ENCODE data around the gene TRAF3. TPM values are rescaled to one million over a fixed set of nuclear protein-coding genes. Genes with fewer than 3 reads are reported as not detected.
"Not testable (repeated sequence)": the region's sequence is repeated elsewhere in the genome, so short reads cannot be mapped to it uniquely, and the experiment has no call there.

Gene TRAF3
- total and polyA plus RNA-seq, 2 donors: 8.8 to 12.4 TPM

DNA sequence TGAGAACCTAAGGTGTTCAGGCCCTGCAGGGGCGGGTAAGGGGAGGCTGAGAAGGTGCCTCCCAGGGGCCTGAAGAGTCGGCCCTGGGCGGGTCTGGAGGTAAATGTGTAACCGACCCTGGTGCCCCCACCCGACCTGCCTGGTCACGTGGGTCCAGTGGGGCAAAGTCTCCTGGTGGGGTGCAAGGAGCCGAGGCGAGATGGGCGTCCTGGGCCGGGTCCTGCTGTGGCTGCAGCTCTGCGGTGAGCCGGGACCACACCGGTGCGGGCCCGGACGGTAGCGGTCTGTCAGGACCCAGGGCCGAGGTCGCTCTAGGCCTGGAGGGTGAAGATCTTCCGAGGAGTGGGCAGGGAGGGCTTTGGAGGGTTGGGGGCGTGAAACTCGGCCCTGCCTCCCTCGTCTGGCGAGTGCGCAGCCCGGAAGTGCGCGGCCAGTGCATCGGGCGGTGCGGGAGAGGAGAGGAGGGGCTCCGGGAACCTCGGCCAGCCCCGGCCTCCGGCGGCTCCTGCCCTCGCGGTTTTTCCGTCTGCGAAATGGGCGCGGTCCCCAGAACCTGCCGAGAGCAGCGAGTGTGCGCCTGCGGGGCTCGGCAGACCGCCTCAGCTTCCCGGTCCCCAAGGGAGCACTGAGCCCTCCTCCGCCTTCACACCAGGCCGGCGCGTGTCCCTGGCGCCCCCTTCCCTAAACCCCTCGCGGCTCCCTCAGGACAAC is 145.4 kb downstream of the TRAF3 start, which contains the start of gene AMN:
Gene AMN (plus strand): TSS at position 174 of the 711 bp plus-strand sequence. CDS start 26 bp downstream, at position 200.
- Histone ChIP-seq H3K4me3 (ENCODE audit: low read depth, low read length) (no peak within 1 kb of the TSS), H3K4me1 (ENCODE audit: insufficient read depth) (no peaks in the 10 kb centered on the region), H3K27ac (ENCODE audit: low read depth) (no peak within 1 kb of the TSS), H3K36me3 (ENCODE audit: insufficient read depth) (no peaks in the 10 kb centered on the region)
- 10% methylated on average over 56 of the region's 56 CpGs for WGBS
- no peak for DNase-seq (ENCODE audit: extremely low spot score)

DNA sequence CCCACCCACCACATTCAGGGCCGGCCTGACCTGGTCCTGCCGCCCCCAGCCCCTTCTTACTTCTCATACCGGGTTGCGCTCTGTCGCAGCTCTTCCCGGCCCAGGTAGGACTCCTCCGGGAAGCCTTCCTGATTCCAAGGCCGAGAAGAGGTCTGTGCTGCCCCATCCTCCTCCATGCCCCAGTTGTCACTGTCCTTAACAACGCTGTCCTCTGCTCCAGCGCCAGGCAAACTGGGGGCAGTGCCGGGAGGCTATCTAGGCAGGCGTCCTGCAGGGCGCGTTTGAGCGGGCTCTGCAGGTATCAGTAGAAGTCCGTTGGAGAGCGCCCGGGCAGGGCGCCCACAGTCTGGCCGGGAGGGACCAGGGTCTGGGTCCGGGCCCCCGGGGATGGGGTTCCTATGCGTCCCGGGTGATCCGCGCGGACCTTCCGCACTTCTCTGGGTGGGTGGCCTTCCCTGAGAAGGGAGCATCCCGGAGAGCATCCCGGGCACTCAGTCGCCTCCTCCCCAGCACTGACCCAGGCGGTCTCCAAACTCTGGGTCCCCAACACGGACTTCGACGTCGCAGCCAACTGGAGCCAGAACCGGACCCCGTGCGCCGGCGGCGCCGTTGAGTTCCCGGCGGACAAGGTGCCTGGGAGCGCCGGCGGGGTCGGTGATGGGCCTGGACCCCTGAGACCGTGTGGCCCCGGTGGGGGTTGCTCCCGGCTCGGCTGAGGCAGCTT is 146.1 kb downstream of the TRAF3 start:
- no peak for DNase-seq (ENCODE audit: extremely low spot score)
- Histone ChIP-seq H3K4me3 (ENCODE audit: low read depth, low read length) (no peak overlapping the region), H3K36me3 (ENCODE audit: insufficient read depth) (no peaks in the 10 kb centered on the region), H3K4me1 (ENCODE audit: insufficient read depth) (no peaks in the 10 kb centered on the region), H3K27ac (ENCODE audit: low read depth) (no peak overlapping the region)
- 6% methylated on average over 53 of the region's 53 CpGs for WGBS

DNA sequence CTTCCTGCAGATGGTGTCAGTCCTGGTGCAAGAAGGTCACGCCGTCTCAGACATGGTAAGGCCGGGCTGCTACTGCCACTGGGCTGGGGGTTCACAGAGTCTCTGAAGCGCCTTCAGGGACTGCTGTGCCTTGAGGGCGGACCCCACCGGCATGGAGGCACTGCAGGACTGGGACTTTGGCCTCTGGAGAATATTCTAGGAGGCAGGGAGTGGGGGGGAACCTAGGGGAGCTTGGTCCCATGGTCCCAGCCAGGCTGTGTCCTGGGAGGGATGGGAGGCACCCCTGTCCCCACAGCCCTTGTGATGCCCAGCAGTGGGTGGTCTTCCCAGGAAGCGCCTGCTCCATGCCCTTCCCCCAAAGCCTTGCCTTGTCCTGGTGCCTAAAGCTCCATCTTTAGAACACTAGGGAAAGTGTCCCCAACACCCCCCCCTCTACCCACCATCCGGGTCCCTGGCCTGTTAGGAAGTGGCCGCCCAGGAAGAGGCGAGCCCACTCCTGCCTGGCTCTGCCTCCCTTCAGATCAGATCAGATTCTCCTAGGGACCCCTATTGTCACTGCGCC is 146.8 kb downstream of the TRAF3 start:
- H3K4me3 ChIP-seq (ENCODE audit: low read depth, low read length): no peak overlapping the region
- WGBS: 43% methylated on average over 11 of the region's 11 CpGs
- H3K27ac ChIP-seq (ENCODE audit: low read depth): no peak overlapping the region
- H3K36me3 ChIP-seq (ENCODE audit: insufficient read depth): no peaks in the 10 kb centered on the region
- no peaks in the 10 kb centered on the region for H3K4me1 ChIP-seq (ENCODE audit: insufficient read depth)
- no peak for DNase-seq (ENCODE audit: extremely low spot score)

DNA sequence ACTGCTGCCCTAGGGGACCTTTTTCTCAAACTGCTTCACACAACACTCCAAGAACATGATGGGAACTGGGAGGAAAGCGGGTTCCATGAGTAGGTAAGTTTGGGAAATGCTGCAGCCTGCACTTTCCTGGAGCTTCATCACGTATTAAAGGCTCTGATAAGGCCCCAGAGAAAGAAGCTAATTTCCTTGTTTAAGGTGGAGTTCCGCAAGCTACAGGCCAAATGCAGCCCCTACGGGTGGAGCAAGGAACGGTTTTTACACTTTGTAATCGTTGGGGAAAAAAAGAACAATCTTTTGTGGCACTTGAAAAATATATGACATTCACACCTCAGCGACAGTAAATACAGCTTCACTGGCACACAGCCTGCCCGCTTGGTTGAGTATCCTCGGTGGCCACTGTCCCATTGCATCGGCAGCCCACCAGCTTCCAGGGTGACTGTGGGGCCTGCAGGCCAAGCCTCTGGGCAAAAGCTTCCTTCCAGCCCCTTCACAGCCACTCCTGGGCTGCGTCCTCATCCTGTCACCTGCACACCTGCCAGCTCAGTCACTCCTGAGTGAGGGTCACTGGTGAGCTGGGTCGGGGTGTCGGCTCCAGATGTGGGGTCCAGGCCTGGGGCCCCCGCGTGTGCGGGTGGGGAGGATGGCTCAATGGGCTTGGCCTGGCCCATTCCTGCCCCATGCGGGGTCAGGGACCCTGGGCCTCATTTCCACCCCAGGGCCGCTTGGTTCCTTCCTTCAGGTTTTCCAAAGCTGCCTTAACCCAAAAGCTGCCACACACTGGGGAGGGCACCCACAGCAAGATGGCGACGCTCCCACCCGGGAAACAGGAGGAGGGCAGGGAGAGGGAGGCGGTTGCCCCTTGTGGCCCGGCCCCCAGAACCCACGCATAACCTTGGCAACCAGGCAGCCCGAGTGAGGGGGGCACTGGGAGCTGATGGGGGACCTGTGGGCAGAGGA is 147.7 kb downstream of the TRAF3 start:
- Histone ChIP-seq H3K27ac (ENCODE audit: low read depth) (no peak overlapping the region), H3K36me3 (ENCODE audit: insufficient read depth) (no peaks in the 10 kb centered on the region), H3K4me1 (ENCODE audit: insufficient read depth) (peaks cover 2% of the 10 kb centered on the region), H3K4me3 (ENCODE audit: low read depth, low read length) (no peak overlapping the region)
- WGBS: 85% methylated on average over 25 of the region's 25 CpGs
- no peak for DNase-seq (ENCODE audit: extremely low spot score)

DNA sequence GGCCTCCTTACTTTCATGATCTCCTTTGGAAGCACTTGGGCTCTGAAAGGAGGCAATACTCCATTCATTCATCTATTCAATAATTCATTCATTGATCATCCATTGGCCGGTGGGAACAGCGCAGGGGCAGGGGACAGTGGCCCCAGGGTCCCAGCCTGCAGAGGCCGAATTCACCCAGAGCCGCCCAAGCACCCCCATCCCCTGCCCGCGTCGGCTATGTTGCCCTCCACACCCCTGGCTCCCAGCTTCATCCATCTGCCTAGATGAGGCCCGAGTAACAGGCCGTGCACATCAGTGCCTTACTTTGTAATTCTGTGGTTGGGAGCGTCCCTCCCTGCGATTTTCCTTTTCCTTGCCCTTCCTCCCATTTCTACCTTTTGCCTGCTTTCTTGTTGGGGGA is 148.4 kb downstream of the TRAF3 start:
- no peak overlapping the region for H3K27ac ChIP-seq (ENCODE audit: low read depth)
- no peaks in the 10 kb centered on the region for H3K36me3 ChIP-seq (ENCODE audit: insufficient read depth)
- no peak overlapping the region for H3K4me3 ChIP-seq (ENCODE audit: low read depth, low read length)
- 74% methylated on average over 11 of the region's 11 CpGs for WGBS
- peaks cover 2% of the 10 kb centered on the region for H3K4me1 ChIP-seq (ENCODE audit: insufficient read depth)
- DNase-seq (ENCODE audit: extremely low spot score): no peak

DNA sequence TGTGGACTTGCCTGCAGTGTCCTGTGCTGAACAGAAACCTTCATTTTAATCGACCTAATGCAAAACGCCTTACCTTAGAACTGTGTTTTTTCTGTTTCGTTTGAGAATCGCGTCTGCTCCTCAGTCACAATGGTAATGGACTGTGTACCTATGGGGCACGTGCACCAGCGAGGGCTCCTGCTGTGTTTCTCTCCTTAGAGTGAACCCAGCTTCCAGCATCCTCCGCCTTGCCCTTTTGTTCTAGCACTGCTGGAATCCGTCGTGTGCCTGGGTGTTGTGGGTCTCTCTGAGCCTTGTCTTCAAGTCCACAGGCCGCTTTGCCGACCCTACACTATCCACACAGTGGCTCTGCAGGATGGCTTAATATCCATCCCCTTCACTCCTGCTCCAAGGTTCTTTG is 148.9 kb downstream of the TRAF3 start:
- Histone ChIP-seq H3K4me1 (ENCODE audit: insufficient read depth) (peaks cover 2% of the 10 kb centered on the region), H3K36me3 (ENCODE audit: insufficient read depth) (no peaks in the 10 kb centered on the region), H3K4me3 (ENCODE audit: low read depth, low read length) (no peak overlapping the region), H3K27ac (ENCODE audit: low read depth) (no peak overlapping the region)
- 62% methylated on average over 12 of the region's 12 CpGs for WGBS
- no peak for DNase-seq (ENCODE audit: extremely low spot score)

DNA sequence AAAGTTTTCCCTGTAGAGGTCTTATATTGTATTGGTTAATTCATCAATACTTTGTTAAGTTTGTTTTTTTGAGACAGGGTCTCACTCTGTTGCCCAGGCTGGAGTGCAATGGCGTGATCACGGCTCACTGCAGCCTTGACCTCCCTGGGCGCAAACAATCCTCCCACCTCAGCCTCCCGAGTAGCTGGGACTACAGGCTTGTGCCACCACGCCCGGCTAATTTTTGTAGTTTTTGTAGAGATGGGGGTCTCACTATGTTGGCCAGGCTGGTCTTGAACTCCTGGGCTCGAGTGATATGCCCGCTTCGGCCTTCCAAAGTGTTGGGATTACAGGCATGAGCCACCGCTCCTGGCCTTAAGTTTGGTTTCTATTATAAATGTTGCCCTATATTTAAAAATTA is 149.6 kb downstream of the TRAF3 start:
- not testable (repeated sequence) for H3K4me1 ChIP-seq (ENCODE audit: insufficient read depth); H3K36me3 ChIP-seq (ENCODE audit: insufficient read depth); DNase-seq (ENCODE audit: extremely low spot score); H3K4me3 ChIP-seq (ENCODE audit: low read depth, low read length); H3K27ac ChIP-seq (ENCODE audit: low read depth)
- 95% methylated on average over 10 of the region's 10 CpGs for WGBS

DNA sequence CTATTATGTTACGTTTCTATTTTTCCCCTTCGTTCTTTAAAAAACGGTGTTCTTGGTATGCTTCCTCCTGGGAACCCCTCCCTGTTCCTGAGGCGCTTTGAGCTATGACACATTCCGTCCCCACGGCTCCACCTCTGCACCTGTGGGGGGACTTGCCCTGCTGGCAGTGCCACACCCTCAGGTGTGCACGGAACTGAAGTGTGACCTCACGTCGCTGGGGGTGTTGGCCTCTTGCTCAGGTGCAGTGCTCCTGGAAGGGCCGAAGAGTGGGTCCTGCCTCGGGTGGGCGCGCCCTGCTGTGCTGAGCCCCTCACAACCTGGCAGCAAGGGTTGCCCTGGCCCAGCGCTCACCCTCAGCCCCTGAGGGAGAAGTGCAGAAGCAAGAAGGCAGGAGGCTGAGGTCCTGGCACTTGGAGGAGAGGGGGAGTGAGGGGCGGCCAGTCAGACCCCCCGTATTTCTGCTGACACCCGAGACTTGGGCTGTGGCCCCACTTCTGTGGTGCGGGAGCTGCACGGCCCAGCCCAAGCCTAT is 150.2 kb downstream of the TRAF3 start:
- H3K4me1 ChIP-seq (ENCODE audit: insufficient read depth): peaks cover 2% of the 10 kb centered on the region
- H3K4me3 ChIP-seq (ENCODE audit: low read depth, low read length): no peak overlapping the region
- H3K27ac ChIP-seq (ENCODE audit: low read depth): no peak overlapping the region
- DNase-seq (ENCODE audit: extremely low spot score): no peak
- WGBS: 70% methylated on average over 19 of the region's 19 CpGs
- no peaks in the 10 kb centered on the region for H3K36me3 ChIP-seq (ENCODE audit: insufficient read depth)

DNA sequence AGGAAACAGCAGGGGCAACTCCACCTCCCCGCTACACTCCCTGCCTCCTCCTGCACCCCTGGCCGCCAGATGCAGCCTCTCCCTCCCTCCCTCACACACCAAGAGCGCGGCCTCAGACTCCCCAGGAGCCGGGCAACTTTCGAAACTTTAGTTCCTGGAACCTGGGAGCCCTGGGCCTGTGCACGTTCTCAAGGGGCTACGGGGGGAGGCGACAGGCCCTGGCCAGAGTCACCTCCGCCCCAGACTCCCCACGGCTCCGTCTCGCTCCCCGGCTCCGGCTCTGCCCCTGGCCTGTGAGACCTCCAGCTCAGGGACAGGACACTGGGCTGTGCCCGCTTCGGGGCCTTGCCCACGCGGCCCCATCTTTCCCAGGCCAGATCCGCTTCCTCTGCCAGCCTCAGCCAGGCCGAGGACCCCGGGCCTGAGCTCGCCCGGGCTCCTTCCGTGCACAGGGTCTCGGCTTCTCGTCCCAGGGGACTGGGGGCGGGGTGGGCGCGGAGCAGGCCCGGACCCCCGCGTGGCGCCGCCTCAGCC is 150.7 kb downstream of the TRAF3 start:
- WGBS: 23% methylated on average over 35 of the region's 35 CpGs
- Histone ChIP-seq H3K4me1 (ENCODE audit: insufficient read depth) (peaks cover 2% of the 10 kb centered on the region), H3K27ac (ENCODE audit: low read depth) (no peak overlapping the region), H3K4me3 (ENCODE audit: low read depth, low read length) (peak overlapping the region; percentile 32), H3K36me3 (ENCODE audit: insufficient read depth) (no peaks in the 10 kb centered on the region)
- no peak for DNase-seq (ENCODE audit: extremely low spot score)

DNA sequence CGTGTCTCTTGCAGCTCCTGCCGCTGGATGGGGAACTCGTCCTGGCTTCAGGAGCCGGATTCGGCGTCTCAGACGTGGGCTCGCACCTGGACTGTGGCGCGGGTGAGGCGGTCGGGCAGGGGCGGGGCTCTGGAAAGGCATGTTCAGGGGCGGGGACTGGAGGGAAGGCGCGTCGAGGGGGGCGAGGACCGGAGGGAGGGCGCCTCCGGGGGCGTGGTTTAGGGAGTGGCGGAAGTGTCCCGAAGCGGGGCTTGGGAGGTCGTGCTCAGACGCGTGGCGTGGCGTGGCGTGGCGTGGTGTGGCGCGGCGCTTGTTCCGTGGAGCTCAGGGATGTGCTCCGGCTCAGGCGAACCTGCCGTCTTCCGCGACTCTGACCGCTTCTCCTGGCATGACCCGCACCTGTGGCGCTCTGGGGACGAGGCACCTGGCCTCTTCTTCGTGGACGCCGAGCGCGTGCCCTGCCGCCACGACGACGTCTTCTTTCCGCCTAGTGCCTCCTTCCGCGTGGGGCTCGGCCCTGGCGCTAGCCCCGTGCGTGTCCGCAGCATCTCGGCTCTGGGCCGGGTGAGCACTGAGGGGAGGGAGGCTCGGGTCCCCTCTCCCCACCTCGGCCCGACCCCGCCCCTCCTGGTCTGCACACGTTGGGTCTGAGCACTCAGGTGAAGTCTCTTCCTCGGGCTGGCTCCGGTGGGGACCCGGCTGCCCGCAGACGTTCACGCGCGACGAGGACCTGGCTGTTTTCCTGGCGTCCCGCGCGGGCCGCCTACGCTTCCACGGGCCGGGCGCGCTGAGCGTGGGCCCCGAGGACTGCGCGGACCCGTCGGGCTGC is 151.4 kb downstream of the TRAF3 start:
- Histone ChIP-seq H3K4me1 (ENCODE audit: insufficient read depth) (peaks cover 2% of the 10 kb centered on the region), H3K36me3 (ENCODE audit: insufficient read depth) (no peaks in the 10 kb centered on the region), H3K27ac (ENCODE audit: low read depth) (no peak overlapping the region), H3K4me3 (ENCODE audit: low read depth, low read length) (peak overlapping the region; percentile 32)
- whole genome bisulfite sequencing: 1% methylated on average over 94 of the region's 94 CpGs
- DNase-seq (ENCODE audit: extremely low spot score): peak; percentile 47

DNA sequence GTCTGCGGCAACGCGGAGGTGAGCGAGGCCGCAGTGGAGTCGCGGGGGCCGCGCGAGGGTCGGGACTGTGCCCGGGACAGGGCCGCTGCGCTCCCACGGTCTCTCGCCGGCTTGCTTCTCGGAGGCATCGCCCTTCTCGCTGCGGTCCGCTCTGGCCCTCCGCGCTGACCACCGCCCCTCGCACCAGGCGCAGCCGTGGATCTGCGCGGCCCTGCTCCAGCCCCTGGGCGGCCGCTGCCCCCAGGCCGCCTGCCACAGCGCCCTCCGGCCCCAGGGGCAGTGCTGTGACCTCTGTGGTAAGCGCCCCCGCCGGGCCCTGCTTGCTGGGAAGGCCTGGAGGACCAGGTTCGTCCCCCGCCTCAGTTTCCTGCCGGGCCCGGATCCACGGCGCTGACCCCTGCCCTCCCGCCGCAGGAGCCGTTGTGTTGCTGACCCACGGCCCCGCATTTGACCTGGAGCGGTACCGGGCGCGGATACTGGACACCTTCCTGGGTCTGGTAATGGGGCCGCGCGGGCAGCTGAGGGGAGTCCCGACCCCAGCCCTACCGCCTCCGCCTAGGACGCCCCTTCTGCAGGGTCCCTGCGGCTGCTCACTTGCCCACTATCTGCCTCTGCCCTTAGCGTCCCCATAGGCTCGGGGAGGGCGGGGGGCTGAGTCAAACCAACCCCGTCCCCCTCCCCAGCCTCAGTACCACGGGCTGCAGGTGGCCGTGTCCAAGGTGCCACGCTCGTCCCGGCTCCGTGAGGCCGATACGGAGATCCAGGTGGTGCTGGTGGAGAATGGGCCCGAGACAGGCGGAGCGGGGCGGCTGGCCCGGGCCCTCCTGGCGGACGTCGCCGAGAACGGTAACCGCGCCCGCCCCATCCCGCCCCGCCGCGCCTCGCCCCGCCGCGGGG is 152.2 kb downstream of the TRAF3 start:
- DNase-seq (ENCODE audit: extremely low spot score): no peak
- 3% methylated on average over 94 of the region's 94 CpGs for WGBS
- Histone ChIP-seq H3K4me3 (ENCODE audit: low read depth, low read length) (peak overlapping the region; percentile 32), H3K27ac (ENCODE audit: low read depth) (no peak overlapping the region), H3K36me3 (ENCODE audit: insufficient read depth) (no peaks in the 10 kb centered on the region), H3K4me1 (ENCODE audit: insufficient read depth) (peaks cover 2% of the 10 kb centered on the region)

Data from urinary bladder (tissue), 4 donors.